Lower lobe of right lung (tissue), 2 donors: ENCODE results near the gene HSD11B1. TPM values are rescaled to one million over a fixed set of nuclear protein-coding genes. Genes with fewer than 3 reads are reported as not detected.

Experiments used
- ATAC-seq, 2 donors: fragments of 200-7000 bp; cut with Tn5 transposase; one replicate each; pipeline ENCODE4 v1.9.1; 2020 to 2022; ENCODE audit warnings: mild to moderate bottlenecking in 2 of 2, moderate library complexity in 2 of 2
- DNase-seq: peaks from one replicate; pipeline ENCODE4 v3.0.0-alpha.2; 2020
- H3K27ac ChIP-seq: fragments of 200-600 bp; one replicate; pipeline ENCODE4 v1.8.0; 2022
- H3K27me3 ChIP-seq: fragments of 200-600 bp; one replicate; pipeline ENCODE4 v1.8.0; 2022; ENCODE audit warnings: low read depth
- H3K36me3 ChIP-seq: fragments of 200-600 bp; one replicate; pipeline ENCODE4 v1.8.0; 2022; ENCODE audit warnings: mild to moderate bottlenecking
- H3K4me1 ChIP-seq: fragments of 200-600 bp; one replicate; pipeline ENCODE4 v1.8.0; 2022
- H3K4me3 ChIP-seq: fragments of 200-600 bp; one replicate; pipeline ENCODE4 v1.8.0; 2022; ENCODE audit warnings: mild to moderate bottlenecking
- H3K9me3 ChIP-seq: fragments of 200-600 bp; one replicate; pipeline ENCODE4 v1.8.0; 2022
- intact Hi-C: fragments of 100-400 bp; cut with DNase I; formaldehyde crosslinking; loops from one replicate; pipeline ENCODE4 v1.11.0; 2022
- total RNA-seq: library from RNA; stranded (reverse); fragmentation: NEBNext Ultra II Directional; extraction: Animal tissue kit (Norgen Biotek cat#: 25700); gene quantifications from one replicate; pipeline ENCODE4 v1.2.1, GENCODE V29; 2021
- TF ChIP-seq, protein P1 (sequence below): fragments of 200-600 bp; IDR thresholded peaks from one replicate; pipeline ENCODE4 v1.8.0; 2022; ENCODE audit warnings: antibody characterized with exemption, mild to moderate bottlenecking
- donor health status: DM: no; HTN: yes; CAD: no; lungs with severe emphysema.

HSD11B1 gene
- total RNA-seq, 1 donor from 2014 or later = 11.6 TPM

GRCh38 chr1:209755256-209755655 lies 50.6 kb downstream of the HSD11B1 start:
- Histone ChIP-seq H3K4me1 (no peaks in the 10 kb centered on the region), H3K27me3 (no peaks in the 10 kb centered on the region), H3K27ac (no peak overlapping the region), H3K4me3 (no peak overlapping the region), H3K9me3 (no peaks in the 10 kb centered on the region), H3K36me3 (no peaks in the 10 kb centered on the region)
- ATAC-seq (no peak), DNase-seq (no peak)
- TF ChIP-seq, protein P1, sequence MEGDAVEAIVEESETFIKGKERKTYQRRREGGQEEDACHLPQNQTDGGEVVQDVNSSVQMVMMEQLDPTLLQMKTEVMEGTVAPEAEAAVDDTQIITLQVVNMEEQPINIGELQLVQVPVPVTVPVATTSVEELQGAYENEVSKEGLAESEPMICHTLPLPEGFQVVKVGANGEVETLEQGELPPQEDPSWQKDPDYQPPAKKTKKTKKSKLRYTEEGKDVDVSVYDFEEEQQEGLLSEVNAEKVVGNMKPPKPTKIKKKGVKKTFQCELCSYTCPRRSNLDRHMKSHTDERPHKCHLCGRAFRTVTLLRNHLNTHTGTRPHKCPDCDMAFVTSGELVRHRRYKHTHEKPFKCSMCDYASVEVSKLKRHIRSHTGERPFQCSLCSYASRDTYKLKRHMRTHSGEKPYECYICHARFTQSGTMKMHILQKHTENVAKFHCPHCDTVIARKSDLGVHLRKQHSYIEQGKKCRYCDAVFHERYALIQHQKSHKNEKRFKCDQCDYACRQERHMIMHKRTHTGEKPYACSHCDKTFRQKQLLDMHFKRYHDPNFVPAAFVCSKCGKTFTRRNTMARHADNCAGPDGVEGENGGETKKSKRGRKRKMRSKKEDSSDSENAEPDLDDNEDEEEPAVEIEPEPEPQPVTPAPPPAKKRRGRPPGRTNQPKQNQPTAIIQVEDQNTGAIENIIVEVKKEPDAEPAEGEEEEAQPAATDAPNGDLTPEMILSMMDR = no peak
- intact Hi-C loops = no loop called here

DNA sequence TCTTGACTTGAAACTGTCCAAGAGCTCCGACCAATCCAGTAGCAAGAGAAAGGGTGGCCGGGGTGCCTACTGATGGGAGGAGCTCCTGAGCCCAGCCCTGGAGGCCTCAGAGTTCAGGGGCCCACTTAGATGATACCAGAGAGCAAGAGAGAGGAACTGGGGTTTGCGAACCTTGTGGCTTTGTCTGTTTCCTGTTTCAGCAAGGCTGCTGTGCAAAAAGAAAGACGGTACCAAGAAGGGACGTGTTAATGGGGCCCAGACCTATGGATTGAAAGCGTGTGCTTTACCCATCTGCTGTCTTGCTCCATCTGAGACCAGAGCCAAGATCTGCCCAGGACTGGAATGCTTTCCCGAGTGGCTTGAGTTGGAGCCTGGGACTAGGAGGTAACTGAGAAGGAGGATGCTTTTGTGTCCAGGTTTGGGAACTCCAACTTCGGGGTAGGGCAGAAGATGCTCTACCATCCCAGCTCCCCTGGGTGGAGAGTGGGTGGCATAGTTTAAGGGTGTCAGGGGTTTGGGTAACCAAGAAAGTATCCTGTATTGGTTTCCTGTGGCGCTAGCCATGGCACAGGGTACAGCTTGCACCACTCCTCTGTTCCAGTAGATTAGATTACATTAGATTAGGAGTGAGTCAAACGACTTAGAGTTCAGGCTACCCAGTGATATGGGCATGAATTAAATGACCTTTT lies 51.4 kb downstream of the HSD11B1 start, which contains the start of gene TRAF3IP3:
TRAF3IP3 (plus strand) TSS at position 128 of the 689 bp plus-strand sequence. CDS start 3,987 bp downstream, outside the sequence.
- Histone ChIP-seq H3K36me3 (no peaks in the 10 kb centered on the region), H3K4me1 (no peaks in the 10 kb centered on the region), H3K27ac (peak within 1 kb of the TSS; percentile 69), H3K27me3 (no peaks in the 10 kb centered on the region), H3K4me3 (peak within 1 kb of the TSS; percentile 46), H3K9me3 (no peaks in the 10 kb centered on the region)
- TF ChIP-seq, protein P1 = no peak
- intact Hi-C loops = no loop called here
- DNase-seq (peak; percentile 61), ATAC-seq (peak; percentile 80 to 88)

DNA sequence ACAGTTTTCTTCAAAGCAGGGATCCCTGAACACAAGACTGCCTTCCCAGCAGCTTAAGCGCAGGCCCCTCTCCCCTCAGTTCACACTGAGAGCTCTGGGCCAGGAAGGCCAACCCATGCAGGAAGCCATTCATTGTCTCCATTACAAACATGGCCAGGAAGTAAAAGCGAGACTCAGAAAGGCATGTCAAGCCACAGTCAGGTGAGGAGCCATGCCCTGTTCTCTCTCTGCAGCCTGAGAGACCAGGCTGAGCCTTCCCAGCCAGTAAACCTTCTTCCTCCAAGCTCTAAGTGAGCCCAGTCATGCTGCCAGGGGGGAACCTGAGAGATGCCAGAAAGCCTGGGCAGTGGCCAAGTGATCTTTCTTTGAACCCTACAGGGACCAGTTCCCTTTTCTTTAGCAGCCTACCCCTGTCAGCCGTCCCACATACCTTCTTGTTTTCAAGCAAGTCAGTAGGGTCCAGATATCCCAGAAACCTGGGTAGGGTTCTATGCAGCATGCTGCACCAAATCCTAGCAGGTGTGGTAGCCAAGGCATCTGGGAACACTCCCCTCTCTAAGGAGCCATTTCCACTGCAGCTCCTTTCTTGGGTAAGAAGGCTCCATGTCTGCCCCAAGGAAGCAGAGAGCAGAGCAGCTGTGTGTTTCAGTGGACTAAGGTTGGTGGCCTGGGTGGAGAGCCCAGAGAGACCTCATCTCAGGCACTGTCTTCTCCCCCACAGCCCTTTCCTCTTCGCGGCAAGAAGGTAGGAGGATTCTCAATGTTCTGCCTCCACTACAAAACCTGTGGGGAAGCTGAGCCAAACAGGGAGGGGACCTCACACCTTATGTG lies 52.2 kb downstream of the HSD11B1 start:
- Histone ChIP-seq H3K4me1 (no peaks in the 10 kb centered on the region), H3K4me3 (peak overlapping the region; percentile 46), H3K9me3 (no peaks in the 10 kb centered on the region), H3K36me3 (no peaks in the 10 kb centered on the region), H3K27ac (peak overlapping the region; percentile 69), H3K27me3 (no peaks in the 10 kb centered on the region)
- ATAC-seq = peak; percentile 53 to 65
- TF ChIP-seq, protein P1 = no peak
- DNase-seq = peak; percentile 58
- intact Hi-C loops = no loop called here

GRCh38 chr1:209758400-209758799 lies 53.8 kb downstream of the HSD11B1 start:
- peak overlapping the region; percentile 46 for H3K4me3 ChIP-seq
- intact Hi-C loops = no loop called here
- DNase-seq (no peak), ATAC-seq (no peak)
- TF ChIP-seq, protein P1 = no peak
- no peaks in the 10 kb centered on the region for H3K4me1 ChIP-seq
- H3K36me3 ChIP-seq = no peaks in the 10 kb centered on the region
- H3K27me3 ChIP-seq = no peaks in the 10 kb centered on the region
- H3K9me3 ChIP-seq = no peaks in the 10 kb centered on the region
- H3K27ac ChIP-seq = no peak overlapping the region

GRCh38 chr1:209759829-209760359 lies 55.2 kb downstream of the HSD11B1 start:
- TF ChIP-seq, protein P1 = no peak
- Histone ChIP-seq H3K9me3 (no peaks in the 10 kb centered on the region), H3K4me3 (no peak overlapping the region), H3K36me3 (no peaks in the 10 kb centered on the region), H3K27ac (no peak overlapping the region), H3K27me3 (no peaks in the 10 kb centered on the region), H3K4me1 (no peaks in the 10 kb centered on the region)
- intact Hi-C loops = no loop called here
- ATAC-seq (no peak), DNase-seq (no peak)
